Activated CD8-positive, alpha-beta memory T cell treated with anti-CD3 and anti-CD28 coated beads, Interleukin-2, amount 10 ng/mL, durations not matched to agents 7 days and 5 days (primary cell): ENCODE measurements around the gene HDAC10. TPM values are rescaled to one million over a fixed set of nuclear protein-coding genes. Genes with fewer than 3 reads are reported as not detected.

ENCODE experiments used
- ATAC-seq: fragments of 150-1000 bp; cut with Tn5 transposase; one replicate; pipeline ENCODE4 v1.10.0; 2021; ENCODE audit warnings: moderate library complexity
- CTCF ChIA-PET: fragments of 350-600 bp; sonication (Branson Sonifier 250); formaldehyde crosslinking; loops from one replicate; lab custom pipeline; 2021; ENCODE audit warnings: antibody characterized with exemption; lab: Charles Lee
- DNase-seq: peaks from one replicate; pipeline ENCODE4 v3.0.0-alpha.2; 2020
- H3K27ac Mint-ChIP-seq: one replicate; pipeline ENCODE4 v1.8.0; 2021; ENCODE audit warnings: mild to moderate bottlenecking, mixed read lengths
- H3K27me3 Mint-ChIP-seq: one replicate; pipeline ENCODE4 v1.8.0; 2021; ENCODE audit warnings: mixed read lengths
- H3K36me3 Mint-ChIP-seq: one replicate; pipeline ENCODE4 v1.8.0; 2021; ENCODE audit warnings: mild to moderate bottlenecking, mixed read lengths
- H3K4me1 Mint-ChIP-seq: one replicate; pipeline ENCODE4 v1.8.0; 2021; ENCODE audit warnings: mixed read lengths
- H3K4me3 Mint-ChIP-seq: one replicate; pipeline ENCODE4 v1.8.0; 2021; ENCODE audit warnings: mild to moderate bottlenecking, moderate library complexity, mixed read lengths
- H3K9me3 Mint-ChIP-seq: one replicate; pipeline ENCODE4 v1.8.0; 2022; ENCODE audit warnings: low read depth, mixed read lengths
- total RNA-seq, 2 experiments: library from RNA; stranded (reverse); gene quantifications; one replicate each; pipeline ENCODE4 v1.2.3, GENCODE V29; 2021

Gene HDAC10
- total RNA-seq, 2 experiments from 2014 or later = 75.2 to 96.3 TPM

DNA sequence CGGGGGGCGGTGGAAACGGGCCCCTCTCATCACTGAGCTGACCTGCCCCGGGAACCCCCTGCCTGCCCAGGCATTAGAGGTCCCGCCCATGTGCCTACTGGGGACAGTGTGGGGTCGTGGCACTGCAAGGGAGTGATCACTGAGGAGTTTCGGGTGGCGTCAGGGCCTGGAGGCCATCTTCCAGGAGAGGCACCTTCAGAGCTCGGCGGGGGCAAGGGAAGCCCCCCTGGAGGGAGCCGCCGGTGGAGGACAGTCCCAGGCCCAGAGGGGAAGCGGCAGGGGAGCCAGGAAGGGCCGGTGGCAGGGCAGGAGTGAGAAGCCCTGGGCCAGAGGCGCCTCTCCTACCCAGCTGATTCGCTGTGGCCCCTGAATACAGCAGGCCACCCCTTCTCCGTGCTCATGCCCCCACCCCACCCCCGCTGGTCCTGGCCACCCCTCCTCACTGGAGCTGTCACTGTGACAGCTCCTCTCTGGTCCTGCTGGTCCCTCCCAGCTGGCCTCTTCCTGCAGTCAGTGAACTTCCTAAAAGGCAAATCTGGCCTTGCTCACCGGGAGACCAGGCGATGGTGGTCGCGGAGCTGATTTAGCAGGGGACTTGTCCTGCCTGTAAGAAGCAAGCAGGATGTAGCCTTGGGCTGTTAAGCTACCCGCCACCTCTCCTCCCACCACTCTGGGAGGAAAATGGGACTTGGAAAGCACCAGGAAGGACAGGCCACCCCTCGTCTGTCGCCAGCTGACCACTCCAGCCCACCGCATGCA, 21.2 kb upstream of the HDAC10 start:
- Mint-ChIP-seq H3K27ac (no peak overlapping the region), H3K27me3 (peaks cover 5% of the 10 kb centered on the region), H3K36me3 (no peaks in the 10 kb centered on the region), H3K9me3 (no peaks in the 10 kb centered on the region), H3K4me1 (peaks cover 18% of the 10 kb centered on the region), H3K4me3 (no peak overlapping the region)
- DNase-seq (no peak), ATAC-seq (no peak)
- CTCF ChIA-PET = interaction anchor here (0.9 to 6.3 kb wide), 13 partner anchors 10 to 226 kb away, joined by 3 to 105 read pairs (median 5); partner anchors contain the start of genes DENND6B and HDAC10

DNA sequence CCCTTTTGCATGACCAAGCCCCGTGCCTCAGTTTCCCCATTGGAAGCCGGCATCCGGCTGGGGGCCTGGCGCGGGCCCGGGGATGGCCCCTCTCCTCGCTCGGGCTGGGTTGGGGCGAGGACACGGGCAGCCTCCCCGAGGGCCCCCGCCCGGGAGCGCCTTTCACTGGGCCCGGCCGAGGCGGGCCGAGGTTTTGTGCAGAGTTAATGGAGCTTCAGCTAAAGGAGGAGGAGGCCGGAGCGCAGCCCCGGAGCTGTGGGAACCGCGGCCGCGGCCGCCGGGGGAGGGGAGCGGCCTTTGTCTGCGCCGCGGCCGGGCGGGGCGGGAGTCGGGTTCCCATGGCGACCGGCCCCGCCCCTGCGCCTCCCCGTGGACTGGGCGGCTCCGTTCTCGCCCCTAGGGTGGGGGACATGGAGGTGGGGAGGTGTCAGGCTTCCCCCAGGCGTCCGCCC, 20.5 kb upstream of the HDAC10 start:
- DNase-seq (peak; percentile 71), ATAC-seq (peak; percentile 27)
- Mint-ChIP-seq H3K27me3 (peaks cover 5% of the 10 kb centered on the region), H3K4me3 (no peak overlapping the region), H3K27ac (no peak overlapping the region), H3K4me1 (peaks cover 16% of the 10 kb centered on the region), H3K36me3 (no peaks in the 10 kb centered on the region), H3K9me3 (no peaks in the 10 kb centered on the region)
- CTCF ChIA-PET = interaction anchor here (1.1 to 6.3 kb wide), 9 partner anchors 9 to 227 kb away, joined by 3 to 105 read pairs (median 5); partner anchors contain the start of genes DENND6B and HDAC10

DNA sequence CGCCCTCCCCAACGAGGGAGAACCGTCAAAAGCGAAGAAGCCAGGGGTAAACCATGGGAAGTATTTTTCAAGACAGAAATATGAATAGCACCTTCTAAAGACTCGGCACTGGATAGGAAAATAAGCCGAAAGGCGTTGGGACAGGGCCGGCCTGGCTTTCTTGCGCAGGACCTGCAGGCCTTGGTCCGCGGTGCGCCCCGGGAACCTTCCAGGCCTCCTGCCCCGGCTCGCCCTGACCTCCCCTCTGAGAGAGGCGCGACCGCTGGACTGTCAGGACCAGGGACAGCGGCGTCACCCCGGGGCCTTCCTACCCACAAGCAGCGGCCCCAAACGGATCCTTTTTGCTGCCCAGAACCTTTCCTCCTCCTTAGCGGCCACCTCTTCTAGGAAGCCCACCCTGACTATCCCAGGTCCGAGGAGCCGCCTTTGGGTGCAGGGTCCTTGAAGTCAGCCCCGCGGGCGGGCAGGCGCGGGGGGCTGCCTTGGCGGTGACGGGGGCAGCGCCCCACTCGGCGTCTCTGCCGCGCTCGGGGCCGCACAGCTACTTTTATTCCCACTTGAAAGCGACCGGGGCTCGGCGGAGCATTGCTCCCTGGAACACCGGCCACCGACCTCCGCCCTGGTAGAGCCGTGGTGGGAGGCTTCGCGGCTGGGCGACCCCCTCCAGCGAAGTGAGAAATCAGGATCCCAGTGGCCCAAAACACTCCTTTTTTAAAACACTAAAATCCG, 19.8 kb upstream of the HDAC10 start:
- ATAC-seq = peak; percentile 61
- no peaks in the 10 kb centered on the region for H3K9me3 Mint-ChIP-seq
- DNase-seq = peak; percentile 83
- H3K27me3 Mint-ChIP-seq = peaks cover 5% of the 10 kb centered on the region
- peak overlapping the region; percentile 46 for H3K27ac Mint-ChIP-seq
- peaks cover 16% of the 10 kb centered on the region for H3K4me1 Mint-ChIP-seq
- no peaks in the 10 kb centered on the region for H3K36me3 Mint-ChIP-seq
- peak overlapping the region; percentile 55 for H3K4me3 Mint-ChIP-seq
- CTCF ChIA-PET = interaction anchor here (1.2 to 6.3 kb wide), 4 partner anchors 20 to 227 kb away, joined by 3 to 105 read pairs (median 9); partner anchors contain the start of genes DENND6B and HDAC10

DNA sequence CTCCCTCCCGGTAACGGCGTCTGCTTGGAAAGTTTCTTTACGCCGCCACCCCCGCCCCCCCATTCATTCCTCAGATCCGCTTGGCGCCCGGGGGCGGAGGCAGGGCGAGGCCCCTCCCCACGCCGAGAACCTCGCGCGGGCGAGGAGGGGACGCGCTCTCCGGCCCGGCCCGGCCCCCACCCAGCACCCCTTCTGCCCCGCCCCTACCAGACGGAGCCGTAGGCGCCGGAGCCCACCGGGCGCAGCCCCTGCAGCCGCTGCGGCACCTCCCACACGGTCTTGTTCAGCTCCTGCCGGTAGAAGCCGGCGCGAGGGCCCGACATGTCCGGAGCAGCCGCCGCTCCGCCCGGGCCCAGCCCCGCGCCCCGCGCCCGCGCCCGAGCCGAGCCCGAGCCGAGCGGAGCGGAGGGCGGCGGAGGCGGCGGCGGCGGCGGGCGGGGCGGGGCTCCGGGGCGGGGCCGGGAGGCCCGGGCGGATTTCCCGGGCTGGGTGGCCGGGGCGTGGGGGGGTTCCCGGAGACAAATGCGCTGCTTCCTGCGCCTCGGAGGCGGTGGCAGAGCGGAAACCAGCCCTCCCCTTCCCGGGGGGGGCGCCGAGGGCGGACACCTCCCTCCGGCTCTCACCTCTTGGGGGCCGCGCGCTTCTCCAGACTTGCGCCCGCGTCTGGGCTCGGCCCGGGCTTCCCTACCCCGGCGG, 19.1 kb upstream of the HDAC10 start, which contains the start of gene MAPK11:
Gene MAPK11 (minus strand): TSS at position 411 of the 696 bp plus-strand sequence. CDS start 88 bp downstream, at position 323.
- Mint-ChIP-seq H3K27ac (peak within 1 kb of the TSS; percentile 46), H3K27me3 (peaks cover 5% of the 10 kb centered on the region), H3K4me3 (peak within 1 kb of the TSS; percentile 58), H3K4me1 (peaks cover 14% of the 10 kb centered on the region), H3K9me3 (no peaks in the 10 kb centered on the region), H3K36me3 (no peaks in the 10 kb centered on the region)
- peak; percentile 82 for DNase-seq
- CTCF ChIA-PET = interaction anchor here (0.6 to 4.7 kb wide), 3 partner anchors 18 to 72 kb away, joined by 3 to 25 read pairs (median 4); partner anchors contain the start of gene HDAC10
- peak; percentile 61 for ATAC-seq

DNA sequence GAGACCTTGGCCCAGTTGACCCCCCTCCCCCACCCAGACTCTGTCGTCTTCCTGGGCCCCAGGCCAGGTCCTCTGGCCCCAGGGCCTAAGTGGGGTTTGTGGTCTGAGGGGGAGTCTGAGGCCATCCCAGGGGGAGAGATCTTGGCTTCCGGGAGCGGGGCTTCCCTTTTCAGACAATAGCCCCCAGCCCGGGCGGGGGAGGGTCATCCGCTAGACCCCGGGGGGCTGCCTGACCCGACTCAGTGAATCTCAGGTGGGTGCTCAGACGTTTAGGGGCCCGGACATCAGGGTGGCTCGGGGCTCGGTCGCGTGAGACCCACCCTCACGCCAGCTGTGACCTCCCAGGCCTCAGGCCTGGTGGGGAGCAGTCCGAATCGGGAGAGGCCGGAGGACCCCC, 18.5 kb upstream of the HDAC10 start:
- Mint-ChIP-seq H3K27me3 (peaks cover 5% of the 10 kb centered on the region), H3K4me3 (peak overlapping the region; percentile 58), H3K27ac (no peak overlapping the region), H3K9me3 (no peaks in the 10 kb centered on the region), H3K4me1 (peaks cover 14% of the 10 kb centered on the region), H3K36me3 (no peaks in the 10 kb centered on the region)
- ATAC-seq = no peak
- CTCF ChIA-PET = interaction anchor here (0.6 to 4.7 kb wide), 4 partner anchors 18 to 72 kb away, joined by 3 to 25 read pairs (median 4); partner anchors contain the start of gene HDAC10
- DNase-seq = no peak

- H3K4me3 Mint-ChIP-seq = peak overlapping the region; percentile 58
- CTCF ChIA-PET = interaction anchor here (0.6 to 4.7 kb wide), 4 partner anchors 17 to 164 kb away, joined by 3 to 25 read pairs (median 4); partner anchors contain the start of gene HDAC10
- no peaks in the 10 kb centered on the region for H3K36me3 Mint-ChIP-seq
- no peak overlapping the region for H3K27ac Mint-ChIP-seq
- H3K9me3 Mint-ChIP-seq = no peaks in the 10 kb centered on the region
- peaks cover 14% of the 10 kb centered on the region for H3K4me1 Mint-ChIP-seq
- H3K27me3 Mint-ChIP-seq = peaks cover 5% of the 10 kb centered on the region
- DNase-seq (no peak), ATAC-seq (no peak)
Measured at GRCh38 chr22:50268655-50269113, 17.6 kb upstream of the HDAC10 start.

- CTCF ChIA-PET = interaction anchor here (0.7 to 4.7 kb wide), 7 partner anchors 8 to 74 kb away, joined by 3 to 25 read pairs (median 4); partner anchors contain the start of gene HDAC10
- peak; percentile 59 for DNase-seq
- peaks cover 14% of the 10 kb centered on the region for H3K4me1 Mint-ChIP-seq
- H3K36me3 Mint-ChIP-seq = no peaks in the 10 kb centered on the region
- H3K27ac Mint-ChIP-seq = no peak overlapping the region
- ATAC-seq = peak; percentile 4
- H3K9me3 Mint-ChIP-seq = no peaks in the 10 kb centered on the region
- H3K4me3 Mint-ChIP-seq = no peak overlapping the region
- peaks cover 3% of the 10 kb centered on the region for H3K27me3 Mint-ChIP-seq
Measured at GRCh38 chr22:50267591-50268390, 16.7 kb upstream of the HDAC10 start.

GRCh38 chr22:50266994-50267393, 15.9 kb upstream of the HDAC10 start:
- no peaks in the 10 kb centered on the region for H3K9me3 Mint-ChIP-seq
- H3K4me3 Mint-ChIP-seq = no peak overlapping the region
- CTCF ChIA-PET = interaction anchor here (1.0 to 4.7 kb wide), 5 partner anchors 9 to 74 kb away, joined by 3 to 25 read pairs (median 4); partner anchors contain the start of gene HDAC10
- H3K4me1 Mint-ChIP-seq = peaks cover 19% of the 10 kb centered on the region
- DNase-seq = no peak
- no peak for ATAC-seq
- H3K27ac Mint-ChIP-seq = no peak overlapping the region
- H3K36me3 Mint-ChIP-seq = no peaks in the 10 kb centered on the region
- peaks cover 5% of the 10 kb centered on the region for H3K27me3 Mint-ChIP-seq

DNA sequence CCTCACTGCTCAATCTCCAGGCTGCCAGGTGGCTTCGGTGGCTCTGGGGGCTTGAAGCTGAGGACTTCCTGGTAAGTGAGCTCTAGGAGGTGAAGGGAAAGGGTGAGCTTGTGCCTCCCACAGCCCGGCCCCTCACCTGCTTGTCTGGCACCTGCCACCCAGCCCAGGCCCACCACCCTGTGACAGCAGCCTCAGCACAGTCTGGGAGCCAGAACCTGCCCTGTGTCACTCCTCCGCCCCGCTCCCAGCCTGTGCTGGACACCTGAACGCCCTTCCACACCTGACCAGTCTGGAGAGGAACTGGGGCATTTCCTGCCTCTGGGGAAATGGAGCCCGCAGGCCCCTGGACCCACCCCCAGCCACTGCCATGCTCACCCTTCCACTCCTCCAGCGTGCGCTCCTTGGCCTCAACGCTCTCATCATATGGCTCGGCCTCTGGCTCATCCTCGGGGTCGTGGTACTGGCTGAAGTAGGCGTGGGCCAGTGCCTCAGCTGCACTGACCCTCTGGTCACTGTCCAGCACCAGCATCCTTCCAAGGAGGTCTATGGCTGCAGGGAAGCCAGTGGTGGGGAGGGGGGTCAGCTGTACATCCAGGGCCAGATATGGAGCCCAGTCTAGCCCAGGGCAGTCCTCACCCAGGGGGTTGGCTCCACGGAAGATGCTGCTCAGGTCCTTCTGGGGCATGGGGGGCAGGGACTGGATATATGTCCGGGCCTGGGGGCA, 14.0 kb upstream of the HDAC10 start:
- CTCF ChIA-PET = interaction anchor here (0.7 to 4.2 kb wide), 2 partner anchors 11 to 23 kb away, joined by 3 to 19 read pairs; no protein-coding TSS in a partner anchor
- no peak overlapping the region for H3K4me3 Mint-ChIP-seq
- no peaks in the 10 kb centered on the region for H3K36me3 Mint-ChIP-seq
- H3K27ac Mint-ChIP-seq = no peak overlapping the region
- DNase-seq (no peak), ATAC-seq (no peak)
- H3K9me3 Mint-ChIP-seq = no peaks in the 10 kb centered on the region
- peaks cover 14% of the 10 kb centered on the region for H3K4me1 Mint-ChIP-seq
- H3K27me3 Mint-ChIP-seq = peaks cover 6% of the 10 kb centered on the region

DNA sequence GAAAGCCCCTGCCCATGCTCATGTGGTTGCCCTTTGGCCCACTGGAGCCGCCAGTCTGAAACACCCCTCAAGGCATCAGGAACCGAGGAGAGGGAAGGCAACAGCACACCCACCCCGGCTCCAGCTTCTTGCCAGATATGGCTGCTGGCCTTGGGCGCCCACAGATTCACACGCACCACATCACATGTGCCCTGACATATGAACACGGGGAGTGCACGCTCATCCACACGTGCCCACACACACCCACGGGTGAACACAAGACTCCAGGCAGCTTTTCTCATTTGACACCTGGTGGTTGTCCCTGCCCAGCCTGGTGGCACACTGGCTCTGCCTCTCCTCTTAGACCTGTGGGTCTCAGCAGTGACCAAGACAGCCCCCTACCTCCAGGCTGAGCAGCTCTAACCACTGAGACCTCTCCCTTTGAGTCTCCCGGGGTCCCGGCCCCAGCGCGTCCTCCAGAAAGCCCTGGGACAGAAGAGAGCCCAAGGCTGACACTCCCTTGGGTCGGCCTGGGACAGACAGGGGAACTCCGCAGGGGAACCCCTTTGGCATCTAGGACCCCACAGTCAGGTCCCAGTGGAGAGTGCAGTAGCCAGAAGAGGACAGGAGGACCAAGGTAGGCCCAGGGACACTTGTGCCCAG, 13.2 kb upstream of the HDAC10 start:
- Mint-ChIP-seq H3K27me3 (peaks cover 6% of the 10 kb centered on the region), H3K4me1 (peaks cover 13% of the 10 kb centered on the region), H3K9me3 (no peaks in the 10 kb centered on the region), H3K36me3 (no peaks in the 10 kb centered on the region), H3K4me3 (no peak overlapping the region), H3K27ac (no peak overlapping the region)
- no peak for ATAC-seq
- CTCF ChIA-PET = interaction anchor here (1.4 to 4.2 kb wide), 3 partner anchors 12 to 233 kb away, joined by 4 to 19 read pairs (median 6); no protein-coding TSS in a partner anchor
- DNase-seq = no peak
